ENCODE results near the gene NEK9.
A peak's percentile ranks its signal among the peaks of the same experiment; 100 is the strongest.
"Not testable (repeated sequence)": the region's sequence is repeated elsewhere in the genome, so short reads cannot be mapped to it uniquely, and the experiment has no call there.

Gene NEK9

GRCh38 chr14:75163677-75164076 is 36.8 kb upstream of the NEK9 start:
- H3K36me3 ChIP-seq (ENCODE audit: control insufficient read depth in 1 of 2, insufficient read depth in 2 of 2, low read length in 2 of 2) = peaks cover 0 to 4% of the 10 kb centered on the region in 2 donors
- peaks cover 31 to 52% of the 10 kb centered on the region in 2 donors for H3K4me1 ChIP-seq (ENCODE audit: control insufficient read depth in 1 of 2, insufficient read depth in 2 of 2, low read length in 2 of 2)
- no peaks in the 10 kb centered on the region for H3K9me3 ChIP-seq (ENCODE audit: control insufficient read depth in 1 of 2, low read length in 2 of 2)
- no peak overlapping the region for H3K4me3 ChIP-seq (ENCODE audit: low read depth in 1 of 2, low read length in 2 of 2)
- H3K9ac ChIP-seq (ENCODE audit: low read depth in 1 of 2, low read length in 2 of 2) = no peak overlapping the region
- no peak overlapping the region for H3K27ac ChIP-seq (ENCODE audit: low read depth, low read length)
- no peaks in the 10 kb centered on the region for H3K27me3 ChIP-seq (ENCODE audit: control insufficient read depth in 1 of 2, insufficient read depth in 2 of 2, low read length in 2 of 2)

- Histone ChIP-seq H3K27me3 (ENCODE audit: control insufficient read depth in 1 of 2, insufficient read depth in 2 of 2, low read length in 2 of 2) (no peaks in the 10 kb centered on the region), H3K36me3 (ENCODE audit: control insufficient read depth in 1 of 2, insufficient read depth in 2 of 2, low read length in 2 of 2) (peaks cover 0 to 4% of the 10 kb centered on the region in 2 donors), H3K9ac (ENCODE audit: low read depth in 1 of 2, low read length in 2 of 2) (no peak overlapping the region), H3K4me1 (ENCODE audit: control insufficient read depth in 1 of 2, insufficient read depth in 2 of 2, low read length in 2 of 2) (peaks cover 21 to 41% of the 10 kb centered on the region in 2 donors), H3K4me3 (ENCODE audit: low read depth in 1 of 2, low read length in 2 of 2) (no peak overlapping the region), H3K9me3 (ENCODE audit: control insufficient read depth in 1 of 2, low read length in 2 of 2) (no peaks in the 10 kb centered on the region), H3K27ac (ENCODE audit: low read depth, low read length) (no peak overlapping the region)
These were observed 35.8 kb upstream of the NEK9 start for GRCh38 chr14:75162631-75163030.

GRCh38 chr14:75158843-75159614 is 32.2 kb upstream of the NEK9 start:
- Histone ChIP-seq H3K4me3 (ENCODE audit: low read depth in 1 of 2, low read length in 2 of 2) (no peak overlapping the region), H3K27ac (ENCODE audit: low read depth, low read length) (no peak overlapping the region), H3K9me3 (ENCODE audit: control insufficient read depth in 1 of 2, low read length in 2 of 2) (no peaks in the 10 kb centered on the region), H3K4me1 (ENCODE audit: control insufficient read depth in 1 of 2, insufficient read depth in 2 of 2, low read length in 2 of 2) (peaks cover 15 to 36% of the 10 kb centered on the region in 2 donors), H3K27me3 (ENCODE audit: control insufficient read depth in 1 of 2, insufficient read depth in 2 of 2, low read length in 2 of 2) (no peaks in the 10 kb centered on the region), H3K36me3 (ENCODE audit: control insufficient read depth in 1 of 2, insufficient read depth in 2 of 2, low read length in 2 of 2) (peaks cover 0 to 4% of the 10 kb centered on the region in 2 donors), H3K9ac (ENCODE audit: low read depth in 1 of 2, low read length in 2 of 2) (peak overlapping the region in 1 of 2 donors; percentile 57)

- no peak overlapping the region for H3K9ac ChIP-seq (ENCODE audit: low read depth in 1 of 2, low read length in 2 of 2)
- peaks cover 15 to 29% of the 10 kb centered on the region in 2 donors for H3K4me1 ChIP-seq (ENCODE audit: control insufficient read depth in 1 of 2, insufficient read depth in 2 of 2, low read length in 2 of 2)
- peaks cover under 1 to 2% of the 10 kb centered on the region in 2 donors for H3K36me3 ChIP-seq (ENCODE audit: control insufficient read depth in 1 of 2, insufficient read depth in 2 of 2, low read length in 2 of 2)
- no peaks in the 10 kb centered on the region for H3K27me3 ChIP-seq (ENCODE audit: control insufficient read depth in 1 of 2, insufficient read depth in 2 of 2, low read length in 2 of 2)
- H3K9me3 ChIP-seq (ENCODE audit: control insufficient read depth in 1 of 2, low read length in 2 of 2) = no peaks in the 10 kb centered on the region
- no peak overlapping the region for H3K4me3 ChIP-seq (ENCODE audit: low read depth in 1 of 2, low read length in 2 of 2)
- no peak overlapping the region for H3K27ac ChIP-seq (ENCODE audit: low read depth, low read length)
These were observed 30.1 kb upstream of the NEK9 start for GRCh38 chr14:75156901-75157300.

- Histone ChIP-seq H3K27me3 (ENCODE audit: control insufficient read depth in 1 of 2, insufficient read depth in 2 of 2, low read length in 2 of 2) (no peaks in the 10 kb centered on the region), H3K4me1 (ENCODE audit: control insufficient read depth in 1 of 2, insufficient read depth in 2 of 2, low read length in 2 of 2) (peaks cover 15 to 23% of the 10 kb centered on the region in 2 donors), H3K36me3 (ENCODE audit: control insufficient read depth in 1 of 2, insufficient read depth in 2 of 2, low read length in 2 of 2) (peaks cover 6 to 10% of the 10 kb centered on the region in 2 donors), H3K27ac (ENCODE audit: low read depth, low read length) (no peak overlapping the region), H3K9me3 (ENCODE audit: control insufficient read depth in 1 of 2, low read length in 2 of 2) (no peaks in the 10 kb centered on the region), H3K9ac (ENCODE audit: low read depth in 1 of 2, low read length in 2 of 2) (no peak overlapping the region), H3K4me3 (ENCODE audit: low read depth in 1 of 2, low read length in 2 of 2) (no peak overlapping the region)
These were observed 29.3 kb upstream of the NEK9 start for GRCh38 chr14:75156111-75156510.

- no peak overlapping the region for H3K4me3 ChIP-seq (ENCODE audit: low read depth in 1 of 2, low read length in 2 of 2)
- H3K27ac ChIP-seq (ENCODE audit: low read depth, low read length) = no peak overlapping the region
- no peaks in the 10 kb centered on the region for H3K27me3 ChIP-seq (ENCODE audit: control insufficient read depth in 1 of 2, insufficient read depth in 2 of 2, low read length in 2 of 2)
- H3K4me1 ChIP-seq (ENCODE audit: control insufficient read depth in 1 of 2, insufficient read depth in 2 of 2, low read length in 2 of 2) = peaks cover 8 to 21% of the 10 kb centered on the region in 2 donors
- no peak overlapping the region for H3K9ac ChIP-seq (ENCODE audit: low read depth in 1 of 2, low read length in 2 of 2)
- H3K36me3 ChIP-seq (ENCODE audit: control insufficient read depth in 1 of 2, insufficient read depth in 2 of 2, low read length in 2 of 2) = peaks cover 6 to 16% of the 10 kb centered on the region in 2 donors
- H3K9me3 ChIP-seq (ENCODE audit: control insufficient read depth in 1 of 2, low read length in 2 of 2) = no peaks in the 10 kb centered on the region
These were observed 28.3 kb upstream of the NEK9 start for GRCh38 chr14:75155169-75155568.

- Histone ChIP-seq H3K27ac (ENCODE audit: low read depth, low read length) (no peak overlapping the region), H3K4me3 (ENCODE audit: low read depth in 1 of 2, low read length in 2 of 2) (no peak overlapping the region), H3K9ac (ENCODE audit: low read depth in 1 of 2, low read length in 2 of 2) (no peak overlapping the region), H3K9me3 (ENCODE audit: control insufficient read depth in 1 of 2, low read length in 2 of 2) (no peaks in the 10 kb centered on the region), H3K27me3 (ENCODE audit: control insufficient read depth in 1 of 2, insufficient read depth in 2 of 2, low read length in 2 of 2) (no peaks in the 10 kb centered on the region), H3K4me1 (ENCODE audit: control insufficient read depth in 1 of 2, insufficient read depth in 2 of 2, low read length in 2 of 2) (peaks cover 0 to 8% of the 10 kb centered on the region in 2 donors), H3K36me3 (ENCODE audit: control insufficient read depth in 1 of 2, insufficient read depth in 2 of 2, low read length in 2 of 2) (peaks cover 6 to 26% of the 10 kb centered on the region in 2 donors)
These were observed 26.4 kb upstream of the NEK9 start for GRCh38 chr14:75153295-75153694.

- Histone ChIP-seq H3K9ac (ENCODE audit: low read depth in 1 of 2, low read length in 2 of 2) (no peak overlapping the region), H3K27ac (ENCODE audit: low read depth, low read length) (no peak overlapping the region), H3K4me3 (ENCODE audit: low read depth in 1 of 2, low read length in 2 of 2) (no peak overlapping the region), H3K4me1 (ENCODE audit: control insufficient read depth in 1 of 2, insufficient read depth in 2 of 2, low read length in 2 of 2) (peaks cover 0 to 13% of the 10 kb centered on the region in 2 donors), H3K36me3 (ENCODE audit: control insufficient read depth in 1 of 2, insufficient read depth in 2 of 2, low read length in 2 of 2) (peaks cover 6 to 36% of the 10 kb centered on the region in 2 donors), H3K27me3 (ENCODE audit: control insufficient read depth in 1 of 2, insufficient read depth in 2 of 2, low read length in 2 of 2) (no peaks in the 10 kb centered on the region), H3K9me3 (ENCODE audit: control insufficient read depth in 1 of 2, low read length in 2 of 2) (no peaks in the 10 kb centered on the region)
These were observed 25.0 kb upstream of the NEK9 start for GRCh38 chr14:75151851-75152250.

- peaks cover 6 to 42% of the 10 kb centered on the region in 2 donors for H3K36me3 ChIP-seq (ENCODE audit: control insufficient read depth in 1 of 2, insufficient read depth in 2 of 2, low read length in 2 of 2)
- H3K9me3 ChIP-seq (ENCODE audit: control insufficient read depth in 1 of 2, low read length in 2 of 2); H3K27me3 ChIP-seq (ENCODE audit: control insufficient read depth in 1 of 2, insufficient read depth in 2 of 2, low read length in 2 of 2); H3K9ac ChIP-seq (ENCODE audit: low read depth in 1 of 2, low read length in 2 of 2); H3K27ac ChIP-seq (ENCODE audit: low read depth, low read length); H3K4me3 ChIP-seq (ENCODE audit: low read depth in 1 of 2, low read length in 2 of 2): not testable (repeated sequence)
- H3K4me1 ChIP-seq (ENCODE audit: control insufficient read depth in 1 of 2, insufficient read depth in 2 of 2, low read length in 2 of 2) = peaks cover 6 to 14% of the 10 kb centered on the region in 2 donors
These were observed 23.8 kb upstream of the NEK9 start for GRCh38 chr14:75150637-75151036.

- Histone ChIP-seq H3K9me3 (ENCODE audit: control insufficient read depth in 1 of 2, low read length in 2 of 2) (no peaks in the 10 kb centered on the region), H3K4me1 (ENCODE audit: control insufficient read depth in 1 of 2, insufficient read depth in 2 of 2, low read length in 2 of 2) (peaks cover 6 to 9% of the 10 kb centered on the region in 2 donors), H3K27ac (ENCODE audit: low read depth, low read length) (no peak overlapping the region), H3K9ac (ENCODE audit: low read depth in 1 of 2, low read length in 2 of 2) (no peak overlapping the region), H3K27me3 (ENCODE audit: control insufficient read depth in 1 of 2, insufficient read depth in 2 of 2, low read length in 2 of 2) (no peaks in the 10 kb centered on the region), H3K4me3 (ENCODE audit: low read depth in 1 of 2, low read length in 2 of 2) (no peak overlapping the region), H3K36me3 (ENCODE audit: control insufficient read depth in 1 of 2, insufficient read depth in 2 of 2, low read length in 2 of 2) (peaks cover 6 to 42% of the 10 kb centered on the region in 2 donors)
These were observed 23.3 kb upstream of the NEK9 start for GRCh38 chr14:75150150-75150549.

Data from duodenal mucosa (tissue), 2 donors.